Lower lobe of right lung (tissue), 2 donors: ENCODE data around the gene FEZF2. TPM values are rescaled to one million over a fixed set of nuclear protein-coding genes. Genes with fewer than 3 reads are reported as not detected.

Source experiments
- ATAC-seq, 2 donors: fragments of 200-7000 bp; cut with Tn5 transposase; one replicate each; pipeline ENCODE4 v1.9.1; 2020 to 2022; ENCODE audit warnings: mild to moderate bottlenecking in 2 of 2, moderate library complexity in 2 of 2
- DNase-seq: peaks from one replicate; pipeline ENCODE4 v3.0.0-alpha.2; 2020
- H3K27ac ChIP-seq: fragments of 200-600 bp; one replicate; pipeline ENCODE4 v1.8.0; 2022
- H3K27me3 ChIP-seq: fragments of 200-600 bp; one replicate; pipeline ENCODE4 v1.8.0; 2022; ENCODE audit warnings: low read depth
- H3K36me3 ChIP-seq: fragments of 200-600 bp; one replicate; pipeline ENCODE4 v1.8.0; 2022; ENCODE audit warnings: mild to moderate bottlenecking
- H3K4me1 ChIP-seq: fragments of 200-600 bp; one replicate; pipeline ENCODE4 v1.8.0; 2022
- H3K4me3 ChIP-seq: fragments of 200-600 bp; one replicate; pipeline ENCODE4 v1.8.0; 2022; ENCODE audit warnings: mild to moderate bottlenecking
- H3K9me3 ChIP-seq: fragments of 200-600 bp; one replicate; pipeline ENCODE4 v1.8.0; 2022
- CTCF ChIP-seq: fragments of 200-600 bp; IDR thresholded peaks from one replicate; pipeline ENCODE4 v1.8.0; 2022; ENCODE audit warnings: antibody characterized with exemption, mild to moderate bottlenecking
- intact Hi-C: fragments of 100-400 bp; cut with DNase I; formaldehyde crosslinking; loops from one replicate; pipeline ENCODE4 v1.11.0; 2022
- total RNA-seq: library from RNA; stranded (reverse); fragmentation: NEBNext Ultra II Directional; extraction: Animal tissue kit (Norgen Biotek cat#: 25700); gene quantifications from one replicate; pipeline ENCODE4 v1.2.1, GENCODE V29; 2021
- donor health status: DM: no; HTN: yes; CAD: no; lungs with severe emphysema.

FEZF2 gene
- total RNA-seq, 1 donor from 2014 or later, result not detected

- ATAC-seq (no peak), DNase-seq (no peak)
- no peaks in the 10 kb centered on the region for H3K36me3 ChIP-seq
- no peak overlapping the region for H3K27ac ChIP-seq
- H3K27me3 ChIP-seq, result no peaks in the 10 kb centered on the region
- no peaks in the 10 kb centered on the region for H3K9me3 ChIP-seq
- no peaks in the 10 kb centered on the region for H3K4me1 ChIP-seq
- H3K4me3 ChIP-seq, result no peak overlapping the region
- TF ChIP-seq CTCF, result no peak
- intact Hi-C loops, result no loop called here
Measured at GRCh38 chr3:62355703-62356102, 17.6 kb downstream of the FEZF2 start.

GRCh38 chr3:62343755-62344154 is 29.6 kb downstream of the FEZF2 start:
- Histone ChIP-seq H3K4me1 (no peaks in the 10 kb centered on the region), H3K27ac (no peak overlapping the region), H3K36me3 (no peaks in the 10 kb centered on the region), H3K27me3 (no peaks in the 10 kb centered on the region), H3K9me3 (no peaks in the 10 kb centered on the region), H3K4me3 (no peak overlapping the region)
- DNase-seq (no peak), ATAC-seq (no peak)
- TF ChIP-seq CTCF, result no peak
- intact Hi-C loops, result no loop called here

GRCh38 chr3:62335196-62335595 is 38.2 kb downstream of the FEZF2 start:
- Histone ChIP-seq H3K27me3 (no peaks in the 10 kb centered on the region), H3K9me3 (no peaks in the 10 kb centered on the region), H3K4me3 (no peak overlapping the region), H3K4me1 (no peaks in the 10 kb centered on the region), H3K27ac (no peak overlapping the region), H3K36me3 (no peaks in the 10 kb centered on the region)
- ATAC-seq (no peak), DNase-seq (no peak)
- TF ChIP-seq CTCF, result no peak
- intact Hi-C loops, result no loop called here

- H3K4me1 ChIP-seq, result no peaks in the 10 kb centered on the region
- no peaks in the 10 kb centered on the region for H3K9me3 ChIP-seq
- DNase-seq (no peak), ATAC-seq (no peak)
- no peak overlapping the region for H3K4me3 ChIP-seq
- H3K27ac ChIP-seq, result no peak overlapping the region
- no peaks in the 10 kb centered on the region for H3K27me3 ChIP-seq
- TF ChIP-seq CTCF, result peak; percentile 54
- no peaks in the 10 kb centered on the region for H3K36me3 ChIP-seq
- intact Hi-C loops, result no loop called here
Measured at GRCh38 chr3:62332835-62333244, 40.5 kb downstream of the FEZF2 start.

GRCh38 chr3:62332017-62332416 is 41.3 kb downstream of the FEZF2 start:
- intact Hi-C loops, result no loop called here
- H3K36me3 ChIP-seq, result no peaks in the 10 kb centered on the region
- no peaks in the 10 kb centered on the region for H3K4me1 ChIP-seq
- no peaks in the 10 kb centered on the region for H3K9me3 ChIP-seq
- ATAC-seq (no peak), DNase-seq (no peak)
- H3K4me3 ChIP-seq, result no peak overlapping the region
- no peak overlapping the region for H3K27ac ChIP-seq
- H3K27me3 ChIP-seq, result no peaks in the 10 kb centered on the region
- TF ChIP-seq CTCF, result no peak

- DNase-seq (no peak), ATAC-seq (no peak)
- Histone ChIP-seq H3K36me3 (no peaks in the 10 kb centered on the region), H3K27ac (no peak overlapping the region), H3K4me1 (no peaks in the 10 kb centered on the region), H3K4me3 (no peak overlapping the region), H3K27me3 (no peaks in the 10 kb centered on the region), H3K9me3 (no peaks in the 10 kb centered on the region)
- intact Hi-C loops, result no loop called here
- TF ChIP-seq CTCF, result no peak
Measured at GRCh38 chr3:62329971-62330370, 43.4 kb downstream of the FEZF2 start.
